ENCODE results near the gene ABHD17A.

ABHD17A gene

DNA sequence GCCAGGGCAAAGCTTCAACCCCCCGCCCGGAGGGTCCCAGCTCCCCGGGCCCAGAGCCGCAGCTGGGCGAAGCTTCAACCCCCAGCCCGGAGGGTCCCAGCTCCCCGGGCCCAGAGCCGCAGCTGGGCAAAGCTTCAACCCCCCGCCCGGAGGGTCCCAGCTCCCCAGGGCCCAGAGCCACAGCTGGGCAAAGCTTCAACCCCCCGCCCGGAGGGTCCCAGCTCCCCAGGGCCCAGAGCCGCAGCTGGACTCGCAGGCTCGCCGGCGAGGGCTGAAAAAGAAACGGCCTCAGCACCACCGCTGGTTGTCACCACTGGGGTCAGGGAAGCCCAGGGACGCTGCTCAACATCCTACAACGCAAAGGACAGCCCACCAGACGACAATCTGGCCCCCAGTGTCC is 42.2 kb downstream of the ABHD17A start:
- Histone ChIP-seq H3K4me1 (peaks cover 0 to 79% (median 56%) of the 10 kb centered on the region in 4 donors), H3K36me3 (peaks cover 0 to 17% (median 0%) of the 10 kb centered on the region in 3 donors), H3K4me3 (no peak overlapping the region), H3K27me3 (no peaks in the 10 kb centered on the region), H3K9me3 (no peaks in the 10 kb centered on the region), H3K27ac (no peak overlapping the region)
- intact Hi-C loops (cut with DNase I; ENCODE audit: low total_unique reads), result no loop called here
- no peak for DNase-seq
- TF ChIP-seq, protein P1, sequence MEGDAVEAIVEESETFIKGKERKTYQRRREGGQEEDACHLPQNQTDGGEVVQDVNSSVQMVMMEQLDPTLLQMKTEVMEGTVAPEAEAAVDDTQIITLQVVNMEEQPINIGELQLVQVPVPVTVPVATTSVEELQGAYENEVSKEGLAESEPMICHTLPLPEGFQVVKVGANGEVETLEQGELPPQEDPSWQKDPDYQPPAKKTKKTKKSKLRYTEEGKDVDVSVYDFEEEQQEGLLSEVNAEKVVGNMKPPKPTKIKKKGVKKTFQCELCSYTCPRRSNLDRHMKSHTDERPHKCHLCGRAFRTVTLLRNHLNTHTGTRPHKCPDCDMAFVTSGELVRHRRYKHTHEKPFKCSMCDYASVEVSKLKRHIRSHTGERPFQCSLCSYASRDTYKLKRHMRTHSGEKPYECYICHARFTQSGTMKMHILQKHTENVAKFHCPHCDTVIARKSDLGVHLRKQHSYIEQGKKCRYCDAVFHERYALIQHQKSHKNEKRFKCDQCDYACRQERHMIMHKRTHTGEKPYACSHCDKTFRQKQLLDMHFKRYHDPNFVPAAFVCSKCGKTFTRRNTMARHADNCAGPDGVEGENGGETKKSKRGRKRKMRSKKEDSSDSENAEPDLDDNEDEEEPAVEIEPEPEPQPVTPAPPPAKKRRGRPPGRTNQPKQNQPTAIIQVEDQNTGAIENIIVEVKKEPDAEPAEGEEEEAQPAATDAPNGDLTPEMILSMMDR (IDR thresholded peaks at IDR 0.05), result no peak

GRCh38 chr19:1841209-1841924 is 43.9 kb downstream of the ABHD17A start:
- intact Hi-C loops (cut with DNase I; ENCODE audit: low total_unique reads), result no loop called here
- H3K4me3 ChIP-seq, result no peak overlapping the region
- no peaks in the 10 kb centered on the region for H3K9me3 ChIP-seq
- DNase-seq, result no peak
- peaks cover 0 to 78% (median 48%) of the 10 kb centered on the region in 4 donors for H3K4me1 ChIP-seq
- TF ChIP-seq, protein P1 (IDR thresholded peaks at IDR 0.05), result no peak
- H3K27me3 ChIP-seq, result no peaks in the 10 kb centered on the region
- H3K36me3 ChIP-seq, result peaks cover 0 to 17% (median 0%) of the 10 kb centered on the region in 3 donors
- H3K27ac ChIP-seq, result no peak overlapping the region

GRCh38 chr19:1840541-1841115 is 44.7 kb downstream of the ABHD17A start:
- DNase-seq, result no peak

DNA sequence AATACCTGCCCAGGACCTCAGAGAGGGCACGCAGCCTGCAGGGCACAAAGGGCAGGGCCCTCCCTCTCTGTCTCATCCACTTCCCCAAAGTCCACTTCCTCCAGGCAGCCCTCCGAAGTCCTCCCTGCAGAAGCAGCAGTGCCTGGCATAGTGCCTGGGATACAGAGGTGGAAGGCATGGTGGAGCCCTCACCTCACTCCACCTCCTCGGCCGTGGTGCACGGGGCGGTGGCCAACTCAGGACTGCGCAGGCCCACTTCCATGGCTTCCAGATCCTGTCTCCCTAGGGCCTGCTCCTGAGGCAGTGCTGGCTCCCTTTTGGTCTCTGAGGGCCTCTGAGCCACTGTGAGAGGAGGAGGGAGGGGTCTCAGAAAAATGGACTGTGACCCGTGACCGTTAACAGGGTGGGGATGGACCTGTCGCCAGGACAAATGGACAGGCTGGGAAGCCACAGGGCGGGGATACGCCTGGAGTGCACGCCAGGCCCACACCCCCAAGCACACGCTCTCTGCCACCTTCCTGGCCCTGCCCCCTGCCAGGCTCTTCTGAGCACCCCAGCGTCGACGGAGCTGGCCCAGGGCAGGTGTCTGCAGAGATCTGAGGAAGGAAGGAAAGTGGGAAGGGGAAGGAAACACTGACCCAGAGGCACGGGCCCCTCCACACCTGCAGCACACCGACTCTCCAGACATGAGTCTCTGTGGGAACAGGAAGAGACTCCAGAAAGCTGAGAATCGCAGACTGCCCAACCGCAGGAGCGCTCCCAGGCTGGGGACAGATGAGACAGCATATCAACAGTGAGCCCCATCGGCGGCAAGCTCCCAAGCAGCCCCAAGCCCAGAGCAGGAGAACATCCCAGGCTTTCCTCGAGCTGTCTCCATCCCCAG is 45.4 kb downstream of the ABHD17A start:
- Histone ChIP-seq H3K9me3 (no peaks in the 10 kb centered on the region), H3K4me3 (no peak overlapping the region), H3K27ac (no peak overlapping the region), H3K27me3 (no peaks in the 10 kb centered on the region), H3K36me3 (peaks cover 0 to 12% (median 0%) of the 10 kb centered on the region in 3 donors), H3K4me1 (peaks cover 0 to 69% (median 34%) of the 10 kb centered on the region in 4 donors)
- TF ChIP-seq, protein P1 (IDR thresholded peaks at IDR 0.05), result no peak
- DNase-seq, result no peak
- intact Hi-C loops (cut with DNase I; ENCODE audit: low total_unique reads), result no loop called here

More at GRCh38 chr19:1840541-1841115, 44.7 kb downstream of the ABHD17A start:
- no peaks in the 10 kb centered on the region for H3K27me3 ChIP-seq
- peaks cover 0 to 71% (median 41%) of the 10 kb centered on the region in 4 donors for H3K4me1 ChIP-seq
- H3K27ac ChIP-seq, result no peak overlapping the region
- TF ChIP-seq, protein P1 (IDR thresholded peaks at IDR 0.05), result no peak
- H3K4me3 ChIP-seq, result no peak overlapping the region
- H3K36me3 ChIP-seq, result peaks cover 0 to 13% (median 0%) of the 10 kb centered on the region in 3 donors
- no peaks in the 10 kb centered on the region for H3K9me3 ChIP-seq
- intact Hi-C loops (cut with DNase I; ENCODE audit: low total_unique reads), result no loop called here

DNA sequence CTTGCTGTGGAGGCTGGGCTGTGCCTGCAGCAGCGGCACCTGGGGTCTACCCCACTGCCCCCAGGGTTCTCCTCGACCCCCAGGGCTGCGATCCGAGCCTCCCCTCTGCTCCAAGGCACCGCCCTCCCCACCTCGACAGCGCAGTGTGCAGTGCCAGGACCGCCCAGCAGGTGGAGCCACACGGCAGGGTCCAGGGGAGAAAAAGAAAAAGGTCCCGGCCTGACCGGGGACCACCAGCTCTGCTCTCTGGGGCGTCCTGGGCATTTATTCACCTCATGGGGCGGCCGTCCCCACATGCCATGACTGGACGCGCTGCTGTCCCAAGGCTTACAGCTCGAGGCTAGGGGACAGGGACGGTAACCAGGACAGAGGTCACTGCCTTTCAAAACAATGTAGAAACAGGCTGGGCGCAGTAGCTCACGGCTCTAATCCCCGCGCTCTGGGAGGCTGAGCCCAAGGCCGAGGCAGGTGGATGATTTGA is 47.6 kb downstream of the ABHD17A start:
- H3K9me3 ChIP-seq, result no peaks in the 10 kb centered on the region
- intact Hi-C loops (cut with DNase I; ENCODE audit: low total_unique reads), result no loop called here
- no peak overlapping the region for H3K4me3 ChIP-seq
- H3K27ac ChIP-seq, result no peak overlapping the region
- no peak for DNase-seq
- peaks cover 0 to 12% (median 0%) of the 10 kb centered on the region in 3 donors for H3K36me3 ChIP-seq
- H3K4me1 ChIP-seq, result peaks cover 0 to 55% (median 13%) of the 10 kb centered on the region in 4 donors
- TF ChIP-seq, protein P1 (IDR thresholded peaks at IDR 0.05), result peak; percentile 52 to 76
- H3K27me3 ChIP-seq, result no peaks in the 10 kb centered on the region

Data from tibial artery (tissue), 4 donors.